ENCODE data around the gene MYH14.

DNA sequence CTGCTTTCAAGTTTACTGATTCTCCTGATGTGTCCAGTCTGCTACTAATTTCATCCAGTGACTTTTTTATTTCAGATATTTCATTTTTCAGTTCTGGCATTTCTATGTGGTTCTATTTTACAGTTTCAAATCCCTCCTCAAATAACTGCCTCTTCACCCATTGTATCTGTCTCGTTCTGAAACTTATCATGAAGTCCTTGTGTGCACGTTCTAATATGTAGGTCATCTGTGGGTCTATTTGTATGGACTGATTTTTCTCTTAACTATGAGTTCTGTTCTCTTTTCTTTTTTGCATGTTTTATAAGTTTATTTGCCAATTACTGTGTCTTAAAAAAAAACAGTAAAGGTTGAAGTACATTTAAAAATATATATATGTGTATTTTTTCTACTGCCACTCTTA lies 82.4 kb downstream of the MYH14 start:
- TF ChIP-seq GATA2 (IDR thresholded peaks at IDR 0.05; ENCODE audit: low read depth, low read length) (no peak), GATA3 (IDR thresholded peaks at IDR 0.05; ENCODE audit: low read depth, low read length) (no peak)

All from SH-SY5Y (cell line).